ENCODE measurements around the gene MON2. TPM values are rescaled to one million over a fixed set of nuclear protein-coding genes. Genes with fewer than 3 reads are reported as not detected.

The MON2 gene
- total and polyA plus RNA-seq, 10 of the 15 experiments (the other 5 are each of a cell fraction or from before 2014, with no cell fraction given) = 5.4 to 34.3 (median 23.4) TPM

GRCh38 chr12:62426089-62426488 is 40.5 kb upstream of the MON2 start (continued):
- TF ChIP-seq, protein P1, sequence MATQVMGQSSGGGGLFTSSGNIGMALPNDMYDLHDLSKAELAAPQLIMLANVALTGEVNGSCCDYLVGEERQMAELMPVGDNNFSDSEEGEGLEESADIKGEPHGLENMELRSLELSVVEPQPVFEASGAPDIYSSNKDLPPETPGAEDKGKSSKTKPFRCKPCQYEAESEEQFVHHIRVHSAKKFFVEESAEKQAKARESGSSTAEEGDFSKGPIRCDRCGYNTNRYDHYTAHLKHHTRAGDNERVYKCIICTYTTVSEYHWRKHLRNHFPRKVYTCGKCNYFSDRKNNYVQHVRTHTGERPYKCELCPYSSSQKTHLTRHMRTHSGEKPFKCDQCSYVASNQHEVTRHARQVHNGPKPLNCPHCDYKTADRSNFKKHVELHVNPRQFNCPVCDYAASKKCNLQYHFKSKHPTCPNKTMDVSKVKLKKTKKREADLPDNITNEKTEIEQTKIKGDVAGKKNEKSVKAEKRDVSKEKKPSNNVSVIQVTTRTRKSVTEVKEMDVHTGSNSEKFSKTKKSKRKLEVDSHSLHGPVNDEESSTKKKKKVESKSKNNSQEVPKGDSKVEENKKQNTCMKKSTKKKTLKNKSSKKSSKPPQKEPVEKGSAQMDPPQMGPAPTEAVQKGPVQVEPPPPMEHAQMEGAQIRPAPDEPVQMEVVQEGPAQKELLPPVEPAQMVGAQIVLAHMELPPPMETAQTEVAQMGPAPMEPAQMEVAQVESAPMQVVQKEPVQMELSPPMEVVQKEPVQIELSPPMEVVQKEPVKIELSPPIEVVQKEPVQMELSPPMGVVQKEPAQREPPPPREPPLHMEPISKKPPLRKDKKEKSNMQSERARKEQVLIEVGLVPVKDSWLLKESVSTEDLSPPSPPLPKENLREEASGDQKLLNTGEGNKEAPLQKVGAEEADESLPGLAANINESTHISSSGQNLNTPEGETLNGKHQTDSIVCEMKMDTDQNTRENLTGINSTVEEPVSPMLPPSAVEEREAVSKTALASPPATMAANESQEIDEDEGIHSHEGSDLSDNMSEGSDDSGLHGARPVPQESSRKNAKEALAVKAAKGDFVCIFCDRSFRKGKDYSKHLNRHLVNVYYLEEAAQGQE (IDR thresholded peaks at IDR 0.05; ENCODE audit: low read depth, low read length) = no peak
- TF ChIP-seq SP1 (IDR thresholded peaks at IDR 0.05; ENCODE audit: low read depth, low read length) = no peak
- TF ChIP-seq, protein P2, sequence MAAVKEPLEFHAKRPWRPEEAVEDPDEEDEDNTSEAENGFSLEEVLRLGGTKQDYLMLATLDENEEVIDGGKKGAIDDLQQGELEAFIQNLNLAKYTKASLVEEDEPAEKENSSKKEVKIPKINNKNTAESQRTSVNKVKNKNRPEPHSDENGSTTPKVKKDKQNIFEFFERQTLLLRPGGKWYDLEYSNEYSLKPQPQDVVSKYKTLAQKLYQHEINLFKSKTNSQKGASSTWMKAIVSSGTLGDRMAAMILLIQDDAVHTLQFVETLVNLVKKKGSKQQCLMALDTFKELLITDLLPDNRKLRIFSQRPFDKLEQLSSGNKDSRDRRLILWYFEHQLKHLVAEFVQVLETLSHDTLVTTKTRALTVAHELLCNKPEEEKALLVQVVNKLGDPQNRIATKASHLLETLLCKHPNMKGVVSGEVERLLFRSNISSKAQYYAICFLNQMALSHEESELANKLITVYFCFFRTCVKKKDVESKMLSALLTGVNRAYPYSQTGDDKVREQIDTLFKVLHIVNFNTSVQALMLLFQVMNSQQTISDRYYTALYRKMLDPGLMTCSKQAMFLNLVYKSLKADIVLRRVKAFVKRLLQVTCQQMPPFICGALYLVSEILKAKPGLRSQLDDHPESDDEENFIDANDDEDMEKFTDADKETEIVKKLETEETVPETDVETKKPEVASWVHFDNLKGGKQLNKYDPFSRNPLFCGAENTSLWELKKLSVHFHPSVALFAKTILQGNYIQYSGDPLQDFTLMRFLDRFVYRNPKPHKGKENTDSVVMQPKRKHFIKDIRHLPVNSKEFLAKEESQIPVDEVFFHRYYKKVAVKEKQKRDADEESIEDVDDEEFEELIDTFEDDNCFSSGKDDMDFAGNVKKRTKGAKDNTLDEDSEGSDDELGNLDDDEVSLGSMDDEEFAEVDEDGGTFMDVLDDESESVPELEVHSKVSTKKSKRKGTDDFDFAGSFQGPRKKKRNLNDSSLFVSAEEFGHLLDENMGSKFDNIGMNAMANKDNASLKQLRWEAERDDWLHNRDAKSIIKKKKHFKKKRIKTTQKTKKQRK (IDR thresholded peaks at IDR 0.05; ENCODE audit: low read depth, low read length) = no peak
- no peak for TF ChIP-seq BHLHE40 (IDR thresholded peaks at IDR 0.05; ENCODE audit: borderline replicate concordance in 1 of 2, low read depth in 2 of 2, low read length in 1 of 2)
- TF ChIP-seq ZNF24 (IDR thresholded peaks at IDR 0.05) = no peak

DNA sequence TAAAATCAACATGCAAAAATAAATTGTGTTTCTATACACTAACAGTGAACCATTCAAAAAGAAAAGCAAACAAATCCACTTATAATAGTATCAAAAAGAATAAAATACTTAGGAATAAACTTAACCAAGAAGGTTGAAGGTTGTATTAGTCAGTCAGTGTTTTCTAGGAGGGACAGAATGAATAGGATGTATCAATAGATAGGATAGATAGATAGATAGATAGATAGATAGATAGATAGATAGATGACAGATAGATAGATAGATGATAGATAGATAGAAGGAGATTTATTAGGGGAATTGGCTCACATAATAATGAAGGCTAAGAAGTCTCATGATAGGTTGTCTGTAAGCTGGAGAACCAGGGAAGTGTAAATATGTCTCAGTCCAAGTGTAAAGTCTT is 37.2 kb upstream of the MON2 start:
- FAIRE-seq = no peak
- no peak overlapping the region for H3K27ac ChIP-seq (ENCODE audit: control insufficient read depth, insufficient read depth)
- 0 out of 4 replicates have a peak, but pooled peaks cover 0 to 1% of the 10 kb centered on the region in 2 experiments for H3K27me3 ChIP-seq (replicated peaks in 1 of 2; ENCODE audit: control insufficient read depth in 2 of 2, insufficient read depth in 2 of 2, low read length in 1 of 2)
- H2AFZ ChIP-seq (ENCODE audit: control insufficient read depth, low read depth, low read length) = no peak overlapping the region
- no peaks in the 10 kb centered on the region for H3K36me3 ChIP-seq (ENCODE audit: control insufficient read depth in 2 of 2, insufficient read depth in 2 of 2, low read length in 1 of 2)
- ATAC-seq = no peak
- BruUV-seq (replicated peaks) = no TSS peak
- no peaks in the 10 kb centered on the region; the same call in 1 of the 2 replicates for H3K4me1 ChIP-seq (ENCODE audit: control insufficient read depth, insufficient read depth, low read length)
- DNase-seq (ENCODE audit: low read depth, low spot score) = no peak
- H4K20me1 ChIP-seq (ENCODE audit: control insufficient read depth, insufficient read depth) = no peaks in the 10 kb centered on the region
- no peak overlapping the region for H3K4me3 ChIP-seq
- H3K9ac ChIP-seq (ENCODE audit: control insufficient read depth, insufficient read depth, low read length) = no peak overlapping the region
- POLR2A ChIA-PET = no interaction called here
- SMC1A ChIA-PET (ENCODE audit: uncharacterized antibody, unreplicated experiment) = no interaction called here
- RAD21 ChIA-PET (ENCODE audit: unreplicated experiment) = no interaction called here
- CTCF ChIA-PET = interaction anchor here (0.7 kb wide), 1 partner anchor 9 kb away, joined by 3 read pairs; no protein-coding TSS in a partner anchor
- H3K9me3 ChIP-seq (replicated peaks; ENCODE audit: control insufficient read depth, insufficient read depth, low read length) = no peaks in the 10 kb centered on the region; the same call in 2 of the 3 replicates
- H3K79me2 ChIP-seq (ENCODE audit: control insufficient read depth, insufficient read depth, low read length) = no peaks in the 10 kb centered on the region
- intact Hi-C loops (cut with micrococcal nuclease; ENCODE audit: unreplicated experiment) (no loop called here), in situ Hi-C loops (cut with MboI) (loop anchor here (25.0 kb wide), 1 partner anchor 633 kb away; no protein-coding TSS in a partner anchor)
- no peak overlapping the region for H3K4me2 ChIP-seq (ENCODE audit: control insufficient read depth, insufficient read depth)
- TF ChIP-seq, protein P3, sequence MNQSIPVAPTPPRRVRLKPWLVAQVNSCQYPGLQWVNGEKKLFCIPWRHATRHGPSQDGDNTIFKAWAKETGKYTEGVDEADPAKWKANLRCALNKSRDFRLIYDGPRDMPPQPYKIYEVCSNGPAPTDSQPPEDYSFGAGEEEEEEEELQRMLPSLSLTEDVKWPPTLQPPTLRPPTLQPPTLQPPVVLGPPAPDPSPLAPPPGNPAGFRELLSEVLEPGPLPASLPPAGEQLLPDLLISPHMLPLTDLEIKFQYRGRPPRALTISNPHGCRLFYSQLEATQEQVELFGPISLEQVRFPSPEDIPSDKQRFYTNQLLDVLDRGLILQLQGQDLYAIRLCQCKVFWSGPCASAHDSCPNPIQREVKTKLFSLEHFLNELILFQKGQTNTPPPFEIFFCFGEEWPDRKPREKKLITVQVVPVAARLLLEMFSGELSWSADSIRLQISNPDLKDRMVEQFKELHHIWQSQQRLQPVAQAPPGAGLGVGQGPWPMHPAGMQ (IDR thresholded peaks at IDR 0.05; ENCODE audit: borderline replicate concordance) = no peak
- TF ChIP-seq KDM1A (IDR thresholded peaks at IDR 0.05; ENCODE audit: borderline replicate concordance) (no peak), KLF5 (IDR thresholded peaks at IDR 0.05; ENCODE audit: partially characterized antibody) (no peak), GATAD2B (conservative IDR thresholded peaks at IDR 0.05; ENCODE audit: low read depth) (no peak), SMAD5 (IDR thresholded peaks at IDR 0.05; ENCODE audit: low read depth) (no peak), NFYB (IDR thresholded peaks at IDR 0.05; ENCODE audit: insufficient read depth, low read depth, low read length) (no peak), STAT3 (IDR thresholded peaks at IDR 0.05; ENCODE audit: low read depth, low read length) (no peak), PAX8 (IDR thresholded peaks at IDR 0.05) (no peak), POLR2AphosphoS5 (IDR thresholded peaks at IDR 0.05; ENCODE audit: low read length) (no peak), SMAD1 (IDR thresholded peaks at IDR 0.05; ENCODE audit: low read depth, partially characterized antibody) (no peak), ATF7 (IDR thresholded peaks at IDR 0.05; ENCODE audit: low read depth) (no peak)
